Measurements from ENCODE around the gene B3GALT4.
A peak's percentile ranks its signal among the peaks of the same experiment; 100 is the strongest.

B3GALT4 gene

GRCh38 chr6:33286946-33287914, 10.3 kb downstream of the B3GALT4 start:
- Histone ChIP-seq H3K36me3 (peaks cover 69 to 79% (median 74%) of the 10 kb centered on the region in 11 experiments), H3K4me2 (peak overlapping the region; percentile 87 to 100 (median 97))

GRCh38 chr6:33288141-33288920, 11.4 kb downstream of the B3GALT4 start:
- peak overlapping the region; percentile 30 to 85 (median 75); a peak in 21 of 22 replicates for H3K27ac ChIP-seq

More at GRCh38 chr6:33286946-33287914, 10.3 kb downstream of the B3GALT4 start:
- H3K9me3 ChIP-seq (replicated peaks in 1 of 11), result no peaks in the 10 kb centered on the region
- peaks cover 27 to 45% (median 35%) of the 10 kb centered on the region in 10 experiments for H3K4me1 ChIP-seq
- H3K27me3 ChIP-seq, result no peaks in the 10 kb centered on the region
- H3K4me3 ChIP-seq, result peak overlapping the region in 9 of 10 experiments; percentile 73 to 91 (median 81); a peak in 16 of 20 replicates
- H3K9ac ChIP-seq, result peak overlapping the region in 10 of 11 experiments; percentile 82 to 90 (median 86); a peak in 21 of 22 replicates
- H4K20me1 ChIP-seq, result peaks cover 0 to 73% (median 20%) of the 10 kb centered on the region in 11 experiments; a peak in 16 of 22 replicates
- H3K27ac ChIP-seq, result peak overlapping the region in 1 of 11 experiments; percentile 85; a peak in 1 of 22 replicates
- no peak for TF ChIP-seq Cebpa-rat (IDR thresholded peaks at IDR 0.05)

GRCh38 chr6:33288921-33289783, 12.2 kb downstream of the B3GALT4 start, which contains the start of the genes PFDN6 and WDR46:
Gene PFDN6 (plus strand): TSS chr6:33289601. CDS start chr6:33289857, 256 bp downstream.
Gene WDR46 (minus strand): TSS chr6:33289239. CDS start chr6:33289170, 69 bp downstream.
- peaks cover 69 to 79% (median 74%) of the 10 kb centered on the region in 11 experiments for H3K36me3 ChIP-seq
- H4K20me1 ChIP-seq, result peaks cover 0 to 55% (median 26%) of the 10 kb centered on the region in 11 experiments; a peak in 16 of 22 replicates
- peaks cover 27 to 63% (median 39%) of the 10 kb centered on the region in 10 experiments for H3K4me1 ChIP-seq
- TF ChIP-seq Cebpa-rat (IDR thresholded peaks at IDR 0.05), result no peak
- H3K4me3 ChIP-seq, result peak within 1 kb of the TSS; percentile 73 to 91 (median 82)
- H3K9me3 ChIP-seq (replicated peaks in 1 of 11), result no peaks in the 10 kb centered on the region
- H3K27ac ChIP-seq, result peak within 1 kb of the TSS; percentile 57 to 85 (median 75); a peak in 21 of 22 replicates
- peak within 1 kb of the TSS; percentile 81 to 90 (median 86) for H3K9ac ChIP-seq
- H3K4me2 ChIP-seq, result peak within 1 kb of the TSS; percentile 87 to 100 (median 97)
- H3K27me3 ChIP-seq, result no peaks in the 10 kb centered on the region

More at GRCh38 chr6:33288141-33288920, 11.4 kb downstream of the B3GALT4 start:
- Histone ChIP-seq H3K9ac (peak overlapping the region; percentile 81 to 90 (median 86)), H4K20me1 (peaks cover 0 to 63% (median 26%) of the 10 kb centered on the region in 11 experiments; a peak in 16 of 22 replicates), H3K9me3 (replicated peaks in 1 of 11) (no peaks in the 10 kb centered on the region), H3K36me3 (peaks cover 69 to 79% (median 74%) of the 10 kb centered on the region in 11 experiments), H3K4me3 (peak overlapping the region; percentile 73 to 91 (median 82)), H3K27me3 (no peaks in the 10 kb centered on the region), H3K4me2 (peak overlapping the region; percentile 87 to 100 (median 97)), H3K4me1 (peaks cover 27 to 55% (median 39%) of the 10 kb centered on the region in 10 experiments)
- TF ChIP-seq Cebpa-rat (IDR thresholded peaks at IDR 0.05), result no peak

GRCh38 chr6:33289784-33290315, 12.9 kb downstream of the B3GALT4 start:
- peak overlapping the region; percentile 57 to 85 (median 75); a peak in 21 of 22 replicates for H3K27ac ChIP-seq
- H3K4me2 ChIP-seq, result peak overlapping the region; percentile 87 to 100 (median 96)
- no peaks in the 10 kb centered on the region for H3K9me3 ChIP-seq (replicated peaks in 1 of 11)
- peak overlapping the region; percentile 81 to 90 (median 86) for H3K9ac ChIP-seq
- H4K20me1 ChIP-seq, result peaks cover 0 to 55% (median 28%) of the 10 kb centered on the region in 11 experiments; a peak in 16 of 22 replicates
- TF ChIP-seq Cebpa-rat (IDR thresholded peaks at IDR 0.05), result no peak
- peak overlapping the region; percentile 73 to 91 (median 82) for H3K4me3 ChIP-seq
- H3K36me3 ChIP-seq, result peaks cover 69 to 79% (median 73%) of the 10 kb centered on the region in 11 experiments
- peaks cover 27 to 70% (median 39%) of the 10 kb centered on the region in 10 experiments for H3K4me1 ChIP-seq
- H3K27me3 ChIP-seq, result no peaks in the 10 kb centered on the region

- Histone ChIP-seq H3K9ac (peak overlapping the region; percentile 81 to 90 (median 86)), H3K4me3 (peak overlapping the region; percentile 73 to 91 (median 82))
Measured at GRCh38 chr6:33290459-33290858, 13.5 kb downstream of the B3GALT4 start.

GRCh38 chr6:33292996-33293682, 16.2 kb downstream of the B3GALT4 start:
- TF ChIP-seq Cebpa-rat (IDR thresholded peaks at IDR 0.05), result no peak
- Histone ChIP-seq H3K4me2 (peak overlapping the region in 3 of 11 experiments; percentile 6 to 99 (median 30); a peak in 2 of 22 replicates), H3K9me3 (replicated peaks in 1 of 11) (no peaks in the 10 kb centered on the region), H3K4me3 (no peak overlapping the region), H3K27ac (no peak overlapping the region), H3K4me1 (peaks cover 30 to 78% (median 40%) of the 10 kb centered on the region in 10 experiments), H4K20me1 (peaks cover 0 to 49% (median 21%) of the 10 kb centered on the region in 11 experiments; a peak in 15 of 22 replicates), H3K27me3 (no peaks in the 10 kb centered on the region), H3K9ac (peak overlapping the region in 5 of 11 experiments; percentile 12 to 99 (median 25); a peak in 4 of 22 replicates), H3K36me3 (peaks cover 57 to 67% (median 61%) of the 10 kb centered on the region in 11 experiments)

More at GRCh38 chr6:33290459-33290858, 13.5 kb downstream of the B3GALT4 start:
- TF ChIP-seq Cebpa-rat (IDR thresholded peaks at IDR 0.05), result no peak
- Histone ChIP-seq H4K20me1 (peaks cover 0 to 55% (median 27%) of the 10 kb centered on the region in 11 experiments; a peak in 15 of 22 replicates), H3K9me3 (replicated peaks in 1 of 11) (no peaks in the 10 kb centered on the region), H3K4me2 (peak overlapping the region; percentile 87 to 100 (median 96)), H3K4me1 (peaks cover 27 to 76% (median 39%) of the 10 kb centered on the region in 10 experiments), H3K36me3 (peaks cover 69 to 79% (median 73%) of the 10 kb centered on the region in 11 experiments), H3K27ac (peak overlapping the region in 10 of 11 experiments; percentile 64 to 85 (median 75); a peak in 12 of 22 replicates), H3K27me3 (no peaks in the 10 kb centered on the region)
